ENCODE results near the gene EPB41L4A.

The EPB41L4A gene

DNA sequence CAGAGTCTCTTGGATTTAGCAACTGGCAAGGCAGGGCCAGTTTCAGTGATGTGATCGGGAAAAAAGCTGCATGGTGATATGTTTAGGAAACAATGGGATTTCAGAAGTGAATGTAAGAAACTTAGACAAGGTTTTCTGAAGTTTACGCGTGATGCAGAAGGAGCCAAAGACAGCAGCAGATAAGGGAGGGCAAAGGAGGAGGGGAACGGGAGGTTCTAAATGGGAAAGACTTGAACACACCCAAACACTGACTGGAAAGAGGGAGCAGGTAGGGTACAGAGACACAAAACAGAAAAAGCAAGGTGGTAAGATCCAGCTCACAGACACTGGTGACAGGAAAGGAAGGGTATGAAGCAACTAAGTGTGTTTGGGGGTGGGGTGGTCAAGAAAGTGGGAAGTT lies 115.4 kb downstream of the EPB41L4A start:
- no peak for DNase-seq

DNA sequence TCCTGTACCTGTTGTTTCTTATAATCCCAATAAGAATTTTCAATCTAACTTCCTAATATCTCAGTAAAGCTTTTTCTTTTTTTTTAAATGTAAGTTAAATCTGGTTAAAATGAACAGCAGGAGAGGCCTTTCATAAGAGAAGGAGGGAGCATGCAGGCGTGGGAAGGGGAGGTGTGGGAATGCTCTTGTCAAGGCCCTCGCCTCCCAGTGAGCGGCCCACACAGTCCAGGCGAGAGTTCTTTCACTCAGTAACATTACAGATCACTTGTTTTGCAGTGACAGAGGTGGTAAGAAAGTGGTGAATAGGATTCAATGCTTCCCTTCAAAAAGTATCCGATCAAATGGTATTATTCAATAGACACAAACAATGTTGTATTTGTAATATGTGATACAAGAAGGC lies 125.0 kb downstream of the EPB41L4A start:
- DNase-seq: no peak

DNA sequence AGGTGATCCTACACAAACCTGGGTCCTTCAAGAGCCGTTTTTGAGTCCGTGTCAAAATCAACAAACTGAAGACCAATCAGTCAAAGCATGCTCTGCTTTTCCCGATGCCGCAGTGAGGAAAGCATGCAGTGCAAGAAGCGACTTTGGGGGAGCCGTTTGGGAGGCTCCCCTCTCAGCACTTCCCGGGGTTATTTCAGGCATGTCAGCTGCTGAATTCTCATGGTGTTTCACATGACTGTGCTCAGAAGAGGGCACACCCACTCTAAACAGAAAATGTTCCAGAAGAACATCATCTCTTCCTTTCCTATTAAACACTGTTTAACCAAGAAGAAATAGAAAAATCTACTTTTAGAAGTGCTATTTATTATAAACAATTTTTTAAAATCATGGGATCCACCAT lies 125.5 kb downstream of the EPB41L4A start:
- DNase-seq: no peak

GRCh38 chr5:112290691-112291090 lies 128.4 kb downstream of the EPB41L4A start:
- DNase-seq: no peak

DNA sequence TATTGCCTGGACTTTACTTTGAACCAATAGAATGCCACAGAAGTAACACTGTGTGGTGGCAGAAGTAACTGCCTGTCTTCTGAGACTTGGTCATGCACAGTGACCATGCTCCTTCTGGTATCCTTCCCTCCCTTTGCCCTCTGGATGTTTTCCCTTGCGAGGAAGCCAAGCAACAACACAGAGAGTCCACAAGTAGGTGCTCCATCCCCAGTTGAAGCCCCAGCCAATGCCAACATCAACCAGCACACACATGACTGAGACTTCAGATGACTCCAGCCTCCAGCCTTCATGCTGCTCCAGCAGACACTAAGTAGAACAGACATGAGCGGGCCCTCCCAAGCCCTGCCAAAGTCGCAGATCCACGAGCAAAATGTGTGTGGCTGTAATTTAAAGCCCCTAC lies 129.6 kb downstream of the EPB41L4A start:
- no peak for DNase-seq

DNA sequence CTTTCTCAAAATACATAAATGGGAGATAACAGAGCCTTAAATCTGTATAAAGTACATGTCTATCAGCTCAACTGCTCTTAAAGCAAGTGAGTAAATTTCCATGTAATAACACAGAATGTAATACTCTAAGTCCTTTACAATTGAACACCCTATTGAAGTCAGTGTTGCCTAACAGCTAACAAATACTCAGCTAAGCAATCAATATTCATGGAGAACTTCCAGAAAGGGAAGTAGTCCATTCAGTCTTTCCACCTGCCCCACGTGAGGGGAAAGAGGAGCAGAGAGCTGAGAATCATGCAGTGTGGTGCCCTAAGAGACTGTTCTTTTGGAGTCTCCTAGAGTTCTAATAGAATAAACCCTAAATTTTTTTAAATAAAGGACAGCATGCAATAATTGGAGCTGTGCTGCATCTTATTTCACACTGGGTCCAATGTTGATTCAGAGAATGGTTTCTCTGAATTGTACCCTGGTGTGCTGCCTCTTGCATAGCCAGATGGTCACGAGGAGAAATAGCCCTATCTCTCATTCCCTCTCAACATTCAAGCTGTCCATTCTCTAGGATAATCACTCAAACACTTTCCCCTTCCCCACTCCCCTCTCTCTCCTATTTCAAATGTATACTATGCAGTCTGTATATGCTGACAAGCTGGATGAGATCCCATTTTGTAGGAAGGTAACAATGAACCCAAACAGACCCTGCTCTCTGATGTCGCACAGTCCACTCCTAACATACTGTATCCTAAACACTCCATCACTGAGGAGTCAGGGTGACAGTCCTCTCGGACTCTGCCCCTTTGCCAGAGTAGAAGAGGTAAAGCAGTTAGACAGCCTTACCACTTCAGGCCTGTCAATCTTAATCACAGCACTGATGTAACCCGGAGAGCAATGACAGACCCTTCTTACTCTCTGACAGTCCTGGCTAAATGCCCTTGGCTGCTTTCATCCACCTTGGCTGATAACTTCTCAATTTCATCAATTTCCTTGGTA lies 134.8 kb downstream of the EPB41L4A start:
- DNase-seq: peak; percentile 50 to 78

GRCh38 chr5:112283034-112283582 lies 136.0 kb downstream of the EPB41L4A start:
- no peak for DNase-seq

DNA sequence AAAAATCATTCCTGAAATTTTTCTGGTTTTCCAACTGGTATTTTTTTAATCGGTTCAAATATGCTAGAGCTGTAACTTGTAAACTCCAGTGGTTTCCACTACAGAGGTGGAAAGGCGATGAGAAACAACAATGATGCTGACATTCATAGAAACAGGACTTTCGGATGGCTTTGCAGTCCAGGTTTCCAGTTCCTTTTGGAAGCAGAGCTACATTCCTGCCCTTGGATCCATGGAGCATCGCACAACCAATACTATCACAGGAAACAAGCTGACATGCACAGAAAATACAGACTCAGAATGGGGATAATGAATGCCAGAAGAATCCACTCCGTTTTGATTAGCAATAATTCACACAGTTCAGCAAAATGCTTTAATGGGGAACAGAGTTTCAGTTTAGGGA lies 140.0 kb downstream of the EPB41L4A start:
- DNase-seq: no peak

DNA sequence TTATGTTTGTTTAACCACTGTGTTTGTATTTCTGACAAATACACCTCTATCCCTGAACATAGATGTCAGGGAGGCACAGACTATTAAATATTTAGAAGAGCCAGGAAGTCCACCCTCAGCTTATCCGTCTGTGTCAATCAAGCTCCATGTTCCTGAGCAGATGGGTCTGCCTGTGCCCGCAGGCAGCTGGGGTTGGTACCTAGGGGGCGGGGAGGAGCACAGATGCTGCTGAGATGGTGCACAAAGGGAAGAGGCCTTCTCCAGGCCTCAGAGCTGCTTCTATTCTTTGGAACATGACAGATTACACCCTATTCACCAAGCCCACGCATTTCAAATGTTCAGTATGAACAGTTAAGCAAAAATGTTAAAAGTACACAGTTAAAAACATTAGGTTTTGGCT lies 142.1 kb downstream of the EPB41L4A start:
- peak; percentile 10 to 85 for DNase-seq

- no peak for DNase-seq
These were observed 143.4 kb downstream of the EPB41L4A start for GRCh38 chr5:112275671-112276070.

GRCh38 chr5:112270299-112271293 lies 148.5 kb downstream of the EPB41L4A start:
- DNase-seq: no peak

DNA sequence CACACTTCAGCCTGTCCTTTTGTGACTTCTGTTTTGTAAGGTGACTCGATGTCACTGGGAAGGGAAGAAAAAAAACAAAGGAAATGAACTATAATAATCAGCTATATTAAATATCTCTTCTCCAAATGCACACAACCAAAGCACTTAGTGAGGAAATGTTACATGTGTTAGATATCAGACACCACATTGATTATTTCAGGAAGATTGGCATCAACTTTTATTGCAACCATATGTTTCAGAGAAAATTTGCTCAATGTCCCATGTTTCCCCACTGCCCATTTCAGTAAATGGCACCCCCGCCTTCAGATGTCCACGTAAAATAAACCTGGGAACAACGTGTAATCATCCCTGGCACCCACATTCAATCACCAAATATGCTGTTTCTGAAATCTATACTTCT lies 151.8 kb downstream of the EPB41L4A start:
- DNase-seq: no peak

- DNase-seq: no peak
These were observed 154.4 kb downstream of the EPB41L4A start for GRCh38 chr5:112264666-112265065.

- no peak for DNase-seq
These were observed 154.9 kb downstream of the EPB41L4A start for GRCh38 chr5:112264151-112264550.

DNA sequence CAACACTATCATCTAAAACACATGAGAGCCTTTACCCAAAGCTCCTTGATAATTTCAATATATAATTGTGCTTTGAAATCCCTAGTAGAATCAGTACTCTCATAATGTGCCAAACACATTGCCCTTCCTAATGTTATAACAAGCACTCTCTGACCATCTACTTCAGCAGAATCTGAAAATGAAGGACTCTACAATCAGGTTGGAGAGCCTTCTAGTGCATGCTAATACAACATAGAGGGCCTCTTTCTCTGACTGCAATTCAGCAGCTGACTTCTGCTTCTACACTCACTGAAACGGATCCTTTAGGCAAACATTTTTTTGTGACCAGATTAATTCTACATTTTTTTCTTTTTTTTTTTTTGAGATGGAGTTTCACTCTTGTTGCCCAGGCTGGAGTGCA lies 155.6 kb downstream of the EPB41L4A start:
- DNase-seq: no peak

GRCh38 chr5:112258571-112258970 lies 160.5 kb downstream of the EPB41L4A start:
- DNase-seq: no peak

GRCh38 chr5:112257976-112258375 lies 161.1 kb downstream of the EPB41L4A start:
- DNase-seq: no peak

GRCh38 chr5:112257005-112257404 lies 162.1 kb downstream of the EPB41L4A start:
- DNase-seq: no peak

GRCh38 chr5:112254303-112254702 lies 164.8 kb downstream of the EPB41L4A start:
- no peak for DNase-seq

DNA sequence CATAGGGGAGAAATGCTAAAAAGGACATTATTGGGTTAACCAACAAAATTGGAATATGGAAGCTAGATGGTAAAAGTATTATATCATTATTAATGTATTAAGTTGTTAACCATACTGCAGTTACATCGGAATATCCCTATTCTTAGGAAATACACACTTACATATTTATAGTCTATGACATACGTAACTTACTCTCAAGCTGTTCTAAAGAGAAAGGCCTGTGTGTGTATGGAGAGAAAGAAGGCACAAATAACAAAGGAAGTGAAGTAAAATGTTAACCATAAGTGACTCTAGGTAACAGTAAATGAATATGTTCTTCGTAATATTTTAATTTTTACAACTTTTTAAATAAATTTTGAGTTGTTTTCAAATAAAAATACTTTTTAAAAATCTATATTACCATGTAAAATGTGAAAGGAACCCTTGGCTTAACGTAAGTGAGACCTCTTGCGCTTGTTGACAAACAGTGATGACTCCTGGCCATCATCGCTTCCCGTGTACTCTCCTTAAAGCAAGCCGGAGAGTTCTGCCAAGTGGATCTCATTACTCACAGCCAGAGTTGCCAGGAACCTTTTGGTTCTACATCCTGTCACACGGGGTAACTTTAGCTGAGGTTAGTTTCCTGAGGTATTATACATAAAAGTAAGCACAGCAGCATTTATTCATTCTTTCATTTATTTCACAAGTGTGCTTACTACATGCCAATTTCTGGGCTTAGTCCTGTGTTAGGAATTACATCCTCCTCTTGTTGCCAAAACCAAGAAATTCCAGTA lies 165.4 kb downstream of the EPB41L4A start:
- no peak for DNase-seq

GRCh38 chr5:112250551-112250950 lies 168.5 kb downstream of the EPB41L4A start:
- no peak for DNase-seq

DNA sequence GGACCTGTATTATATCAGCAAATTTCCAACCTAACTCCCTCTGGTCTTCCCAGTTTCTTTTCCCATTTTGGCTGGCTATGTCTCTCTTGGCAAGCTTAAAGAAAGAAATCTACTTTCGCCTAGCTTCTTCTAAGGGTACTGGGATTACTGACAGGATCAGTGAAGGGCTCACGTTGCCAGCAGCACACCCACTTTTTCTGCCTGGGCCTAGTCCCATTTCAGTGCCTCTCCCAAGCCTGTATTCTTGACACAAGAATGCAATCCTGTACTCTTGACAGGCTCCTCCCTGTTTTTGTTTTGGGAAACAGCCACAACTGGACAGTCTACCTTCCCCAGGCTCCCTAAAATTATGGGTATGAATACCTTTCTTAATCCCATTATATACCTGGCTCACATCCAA lies 170.5 kb downstream of the EPB41L4A start:
- no peak for DNase-seq
